ENCODE measurements around the gene F2. TPM values are rescaled to one million over a fixed set of nuclear protein-coding genes. Genes with fewer than 3 reads are reported as not detected.

F2 gene
- total and polyA plus RNA-seq, 2 of the 13 experiments (the other 11 are each of a cell fraction or from before 2014, with no cell fraction given), result 330 to 801 TPM

- TF ChIP-seq PTBP1 (IDR thresholded peaks at IDR 0.05; ENCODE audit: low read depth, low read length, poor library complexity, severe bottlenecking) (no peak), PAWR (CRISPR knock-in tag; IDR thresholded peaks at IDR 0.05; ENCODE audit: borderline replicate concordance) (0 out of 2 replicates have a peak, but pooled peaks have one; percentile 40), SNAPC4 (CRISPR knock-in tag; IDR thresholded peaks at IDR 0.05) (no peak; the same call in 1 of the 2 replicates), SIN3A (IDR thresholded peaks at IDR 0.05; ENCODE audit: borderline replicate concordance, low read depth, low read length) (peak; percentile 96)
Observed at GRCh38 chr11:46719048-46719542, at the start of gene F2 (continued).

- CTCF ChIA-PET (ENCODE audit: low intra/inter-chr PET ratio, low total read pairs), result no interaction called here
- intact Hi-C loops (cut with micrococcal nuclease; ENCODE audit: unreplicated experiment), result loop anchor here (5.0 kb wide), 1 partner anchor 48 kb away; the partner anchor contains the start of gene F2
- peak; percentile 74 for ATAC-seq
Observed at GRCh38 chr11:46669711-46670139, 49.3 kb upstream of the F2 start.

More at GRCh38 chr11:46669711-46670139, 49.3 kb upstream of the F2 start:
- Histone ChIP-seq H3K27ac (ENCODE audit: extremely low read length, insufficient read depth, low read length) (no peak overlapping the region), H3K9ac (ENCODE audit: insufficient read depth, low read depth, low read length) (no peak overlapping the region), H3K4me3 (replicated peaks in 1 of 3; ENCODE audit: insufficient read depth in 1 of 3, low read depth in 2 of 3, low read length in 3 of 3) (no peak overlapping the region), H2AFZ (ENCODE audit: low read length) (no peak overlapping the region), H3K79me2 (ENCODE audit: insufficient read depth, low read length) (no peaks in the 10 kb centered on the region), H3K4me2 (ENCODE audit: low read depth, low read length) (no peak overlapping the region), H3K4me1 (ENCODE audit: insufficient read depth, low read length) (peaks cover 9% of the 10 kb centered on the region), H3K27me3 (ENCODE audit: control insufficient read depth in 1 of 2, insufficient read depth in 2 of 2, low read length in 2 of 2) (no peaks in the 10 kb centered on the region), H4K20me1 (ENCODE audit: insufficient read depth, low read length) (no peaks in the 10 kb centered on the region), H3K36me3 (replicated peaks in 1 of 2; ENCODE audit: control insufficient read depth in 1 of 2, insufficient read depth in 2 of 2, low read length in 2 of 2) (peaks cover 43 to 77% of the 10 kb centered on the region in 2 experiments), H3K9me3 (ENCODE audit: low read length) (no peaks in the 10 kb centered on the region)
- FAIRE-seq, result peak; percentile 48
- TF ChIP-seq RBFOX2 (IDR thresholded peaks at IDR 0.05; ENCODE audit: low read depth, low read length), result no peak
- peak; percentile 34; the same call in 1 of the 2 replicates for TF ChIP-seq SMC3 (IDR thresholded peaks at IDR 0.05; ENCODE audit: low read length)
- TF ChIP-seq NFIB (CRISPR knock-in tag; IDR thresholded peaks at IDR 0.05; ENCODE audit: borderline replicate concordance), result no peak
- peak; percentile 73 for TF ChIP-seq STAG1 (CRISPR knock-in tag; IDR thresholded peaks at IDR 0.05)
- TF ChIP-seq CTCF (CRISPR knock-in tag; IDR thresholded peaks at IDR 0.05), result peak; percentile 70
- peak; percentile 66; the same call in 1 of the 2 replicates for TF ChIP-seq RAD21 (CRISPR knock-in tag; IDR thresholded peaks at IDR 0.05)
- in situ Hi-C loops (cut with HindIII; ENCODE audit: extremely low pct_ligation_motif_present, low pct_unique_long_range_greater_than_20kb), result no loop called here
- POLR2A ChIA-PET, result no interaction called here
- WGBS (ENCODE audit: low lambda C conversion rate), result 94% methylated on average over 3 of the region's 3 CpGs
- BruUV-seq (replicated peaks), result no TSS peak
- peak; percentile 23 for DNase-seq (ENCODE audit: low spot score)
